CD4-positive, alpha-beta T cell treated with Interferon alpha-2 for 1 hour (primary cell): ENCODE results near the gene MAP3K5.

Experiments used
- DNase-seq, 2 donors: peaks; one replicate each; pipeline ENCODE4 v3.0.0-alpha.2; 2020 to 2022

The MAP3K5 gene

DNA sequence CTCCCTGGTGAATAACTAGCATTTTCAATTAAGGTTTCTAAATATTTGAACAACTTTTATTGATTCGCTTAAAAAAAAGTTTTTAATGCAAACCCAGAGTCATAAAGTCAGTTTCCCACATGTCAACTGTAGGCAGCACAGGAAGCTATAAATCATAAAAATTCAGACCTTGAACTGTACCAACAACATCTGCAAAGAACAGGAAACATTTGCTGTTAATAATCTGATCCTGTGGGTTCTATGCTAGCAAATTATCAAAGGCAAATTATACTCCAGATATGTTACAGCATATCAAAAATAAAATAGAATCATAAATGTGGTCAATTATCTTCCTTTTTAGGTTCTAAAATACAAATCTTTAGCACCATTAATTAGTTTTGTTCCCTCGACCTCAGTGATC is 225.4 kb downstream of the MAP3K5 start:
- no peak for DNase-seq

DNA sequence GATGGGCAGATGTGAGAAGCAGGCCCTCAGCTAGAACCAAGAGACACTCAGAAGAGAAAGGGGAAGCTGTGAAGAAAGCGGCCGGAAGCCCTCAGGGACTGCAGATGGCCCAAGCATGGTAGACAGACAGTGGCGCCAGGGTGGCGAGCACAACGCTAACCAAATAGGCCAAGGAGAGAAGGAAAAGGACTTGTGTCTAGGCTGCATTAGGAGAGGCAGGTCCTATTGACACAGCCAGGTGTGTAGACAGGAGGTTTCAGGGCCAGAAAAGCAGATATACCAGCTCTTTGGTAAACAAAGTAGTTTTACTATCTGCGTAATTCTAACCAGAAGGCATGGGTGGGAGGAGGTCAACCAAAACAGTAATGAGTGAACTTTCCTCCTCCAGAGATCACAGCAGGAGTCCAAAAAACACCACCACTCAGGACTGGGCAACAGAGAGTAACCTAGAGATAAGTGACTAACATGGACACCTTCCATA is 226.2 kb downstream of the MAP3K5 start:
- peak in 1 of 2 donors; percentile 15 for DNase-seq

GRCh38 chr6:136564180-136564579 is 228.1 kb downstream of the MAP3K5 start:
- DNase-seq, result no peak

- no peak for DNase-seq
Observed at GRCh38 chr6:136563386-136564152, 228.7 kb downstream of the MAP3K5 start.

GRCh38 chr6:136562211-136562610 is 230.1 kb downstream of the MAP3K5 start:
- no peak for DNase-seq

DNA sequence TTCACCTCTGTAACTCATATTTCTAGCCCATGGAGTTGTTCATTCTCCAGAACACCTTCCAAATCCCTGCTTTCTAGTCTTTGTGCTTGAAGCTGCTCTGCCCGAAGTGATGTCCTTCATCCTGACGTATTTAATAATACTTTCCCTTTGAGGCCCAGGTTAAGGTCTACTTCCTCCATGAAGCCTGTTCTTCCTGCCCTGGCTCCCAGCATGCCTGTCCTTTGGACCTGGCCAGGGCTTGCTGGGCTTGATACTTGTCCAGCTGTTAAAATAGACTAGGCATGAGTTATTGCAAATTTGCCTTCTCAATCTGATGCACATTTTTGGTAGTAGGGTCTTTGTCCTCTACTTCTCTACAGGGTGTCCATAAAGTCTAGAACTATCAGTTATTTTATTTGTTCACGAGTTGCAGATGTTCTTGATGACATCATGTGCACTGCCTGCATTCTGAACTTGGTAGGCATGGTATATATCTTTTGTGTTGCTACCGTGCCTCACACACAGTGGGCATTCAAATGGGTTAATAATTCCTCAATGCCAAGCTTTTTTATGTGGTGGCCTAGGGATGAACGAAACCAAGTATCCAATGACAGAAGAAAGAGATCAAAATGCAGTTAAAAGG is 239.0 kb downstream of the MAP3K5 start:
- no peak for DNase-seq

GRCh38 chr6:136552054-136552453 is 240.2 kb downstream of the MAP3K5 start:
- DNase-seq, result no peak

GRCh38 chr6:136551103-136551502 is 241.2 kb downstream of the MAP3K5 start:
- no peak for DNase-seq

- DNase-seq, result peak; percentile 52 to 79
Observed at GRCh38 chr6:136550330-136551071, 241.8 kb downstream of the MAP3K5 start, which contains the start of gene MAP7. Gene MAP7, minus strand, starts transcription at chr6:136550422. Its CDS starts 14 bp downstream, at chr6:136550408.

GRCh38 chr6:136550045-136550329 is 242.3 kb downstream of the MAP3K5 start:
- DNase-seq, result no peak

DNA sequence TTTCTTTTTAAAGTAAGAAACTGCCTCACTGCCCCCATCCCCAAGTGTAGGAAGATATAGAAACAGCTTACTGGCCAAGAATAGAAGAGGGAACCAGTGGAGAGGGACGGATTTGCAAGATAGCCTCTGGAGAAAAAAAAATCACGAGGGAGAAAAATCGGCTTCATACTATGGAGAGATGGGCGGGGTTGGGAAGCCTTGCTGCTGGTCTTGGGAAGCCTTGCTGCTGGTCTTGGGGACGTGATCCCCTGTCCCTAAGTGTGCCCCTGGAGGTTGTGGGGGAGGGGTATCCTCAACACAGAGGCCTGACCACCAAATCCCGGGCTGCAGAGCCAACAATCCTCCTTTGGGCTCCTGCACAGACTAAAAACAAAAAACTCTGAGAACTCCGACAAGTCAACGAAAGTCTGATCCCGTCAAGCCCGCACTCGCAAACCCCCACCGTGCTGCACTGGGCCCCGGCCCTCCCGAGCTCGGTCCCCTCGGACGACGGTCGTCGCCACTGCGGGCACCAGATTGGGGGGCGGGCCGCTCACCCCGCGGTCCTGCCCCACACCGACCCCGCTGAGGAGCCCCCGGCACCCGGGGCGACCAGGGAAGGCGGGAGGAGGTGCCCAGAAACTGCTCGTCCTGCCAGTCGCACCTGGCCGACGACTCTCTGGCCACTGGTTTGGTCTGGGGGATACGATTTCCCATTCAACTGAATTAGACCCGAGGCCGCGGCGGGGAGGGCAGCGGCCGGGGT is 242.8 kb downstream of the MAP3K5 start:
- no peak for DNase-seq

- no peak for DNase-seq
Observed at GRCh38 chr6:136548582-136549299, 243.5 kb downstream of the MAP3K5 start.

DNA sequence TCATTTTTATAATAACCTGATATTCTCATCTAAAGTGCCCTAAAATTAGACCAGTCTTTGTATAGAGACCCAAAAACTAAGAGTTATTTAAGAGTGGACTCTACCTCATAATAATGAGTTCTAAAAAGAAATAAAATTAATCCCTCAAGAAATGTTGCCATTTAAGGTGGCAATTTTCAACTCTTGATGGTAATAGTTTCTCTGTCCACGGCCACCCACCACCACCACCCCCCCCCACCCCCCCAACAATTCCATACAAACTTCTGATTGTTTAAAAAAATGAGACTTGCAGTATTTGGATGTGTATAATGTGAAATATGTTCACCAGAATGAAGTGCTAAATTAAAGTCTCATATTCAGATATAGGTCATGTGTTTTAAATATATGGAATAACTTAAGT is 244.4 kb downstream of the MAP3K5 start:
- no peak for DNase-seq

DNA sequence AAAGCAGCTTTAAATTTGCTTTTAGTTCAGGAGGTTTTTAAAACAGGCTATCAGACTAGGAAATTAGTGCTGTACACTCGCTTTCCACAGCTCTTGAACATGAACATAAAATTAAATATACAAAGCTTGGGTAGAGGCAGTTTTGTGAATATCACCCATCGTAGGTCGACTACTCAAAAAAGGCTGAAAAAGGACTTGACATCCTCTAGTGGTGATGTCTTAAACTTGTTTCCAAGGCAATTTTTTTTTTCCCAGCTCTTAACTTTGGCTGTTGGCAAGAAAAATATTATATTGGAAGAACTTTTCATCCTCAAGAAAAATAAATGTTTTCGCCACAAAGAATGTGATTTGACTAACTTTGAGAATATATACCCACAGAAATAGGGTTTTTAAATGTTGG is 244.9 kb downstream of the MAP3K5 start:
- DNase-seq, result no peak

DNA sequence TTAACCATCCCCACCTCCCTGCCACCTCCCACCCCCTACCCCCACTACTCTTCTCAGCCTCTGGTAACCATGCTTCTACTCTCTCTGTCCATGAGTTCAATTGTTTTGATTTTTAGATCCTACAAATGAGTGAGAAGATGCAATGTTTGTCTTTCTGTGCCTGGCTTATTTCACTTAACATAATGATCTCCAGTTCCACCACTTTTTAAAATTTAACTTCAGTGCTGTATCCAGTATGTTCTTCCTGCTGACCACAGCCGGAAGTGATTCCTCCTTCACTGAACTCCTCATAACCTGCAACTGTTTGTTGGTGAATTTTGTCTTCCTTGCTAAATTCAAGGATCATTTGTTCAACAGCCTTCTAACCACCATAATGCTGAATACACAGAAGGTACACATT is 245.9 kb downstream of the MAP3K5 start:
- no peak for DNase-seq

DNA sequence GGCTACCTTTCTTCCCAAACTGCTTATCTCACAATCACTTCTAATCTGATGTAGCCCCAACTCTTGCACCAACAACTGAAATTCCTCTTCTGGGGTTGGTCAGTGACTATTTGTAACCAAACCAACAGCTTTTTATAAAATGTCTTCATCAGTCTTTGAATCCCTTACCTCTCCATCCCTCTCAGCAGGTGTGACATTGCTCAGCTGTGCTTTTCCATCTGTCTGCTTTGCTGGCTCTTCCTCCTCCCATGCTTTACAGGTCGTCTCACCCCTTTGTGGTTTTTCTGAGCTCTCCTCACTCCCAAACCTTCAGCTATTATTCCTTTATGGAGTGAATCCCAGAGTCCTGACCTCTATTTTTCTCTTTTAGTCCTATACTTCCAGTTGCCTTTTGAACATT is 248.0 kb downstream of the MAP3K5 start:
- no peak for DNase-seq

GRCh38 chr6:136541395-136541794 is 250.9 kb downstream of the MAP3K5 start:
- DNase-seq, result no peak

- no peak for DNase-seq
Observed at GRCh38 chr6:136539967-136540652, 252.2 kb downstream of the MAP3K5 start.

GRCh38 chr6:136538836-136539235 is 253.4 kb downstream of the MAP3K5 start:
- DNase-seq, result no peak

DNA sequence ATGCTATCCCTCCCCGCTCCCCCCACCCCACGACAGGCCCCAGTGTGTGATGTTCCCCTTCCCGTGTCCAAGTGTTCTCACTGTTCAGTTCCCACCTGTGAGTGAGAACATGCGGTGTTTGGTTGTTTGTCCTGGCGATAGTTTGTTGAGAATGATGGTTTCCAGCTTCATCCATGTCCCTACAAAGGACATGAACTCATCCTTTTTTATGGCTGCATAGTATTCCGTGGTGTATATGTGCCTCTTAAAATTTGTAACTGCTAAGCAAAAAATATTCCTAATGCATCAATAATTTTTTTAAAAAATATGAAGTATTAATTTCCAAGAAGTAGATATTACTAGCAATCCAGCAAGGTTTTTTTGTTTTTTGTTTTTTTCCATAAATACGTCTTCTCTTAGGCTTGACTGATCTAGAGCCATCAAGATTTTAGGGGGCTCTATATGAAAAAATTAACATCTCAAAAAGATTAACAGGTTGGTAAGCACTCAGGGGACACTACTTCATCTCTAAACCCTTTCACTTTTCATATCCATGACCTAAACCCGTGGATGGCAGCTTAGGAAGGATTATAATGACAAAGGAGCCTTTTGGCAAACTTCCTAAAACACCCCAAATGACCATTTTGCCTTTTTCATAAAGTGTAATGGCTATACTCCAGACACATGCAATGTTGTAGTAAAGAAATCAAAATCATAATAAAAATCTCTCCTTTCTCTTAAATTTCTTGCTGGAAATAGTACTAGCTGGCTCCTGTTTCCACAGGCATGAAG is 256.2 kb downstream of the MAP3K5 start:
- no peak for DNase-seq
